Measurements from ENCODE around the gene MRPL41.
"Not testable (repeated sequence)": the region's sequence is repeated elsewhere in the genome, so short reads cannot be mapped to it uniquely, and the experiment has no call there.

MRPL41 gene

GRCh38 chr9:137593176-137593575, 41.5 kb downstream of the MRPL41 start:
- H3K27me3 ChIP-seq: no peaks in the 10 kb centered on the region
- intact Hi-C loops (cut with DNase I; ENCODE audit: low total_unique reads): no loop called here
- no peak overlapping the region for H3K27ac ChIP-seq
- no peak for TF ChIP-seq CTCF (IDR thresholded peaks at IDR 0.05)
- peaks cover 0 to 21% (median 16%) of the 10 kb centered on the region in 4 donors for H3K4me1 ChIP-seq
- peaks cover 0 to 6% (median 0%) of the 10 kb centered on the region in 3 donors for H3K36me3 ChIP-seq
- no peaks in the 10 kb centered on the region for H3K9me3 ChIP-seq
- DNase-seq: no peak
- H3K4me3 ChIP-seq: no peak overlapping the region

GRCh38 chr9:137596577-137596976, 44.9 kb downstream of the MRPL41 start:
- intact Hi-C loops (cut with DNase I; ENCODE audit: low total_unique reads): not testable (repeated sequence)

GRCh38 chr9:137598943-137599342, 47.3 kb downstream of the MRPL41 start:
- Histone ChIP-seq H3K27ac (no peak overlapping the region), H3K4me3 (no peak overlapping the region), H3K9me3 (no peaks in the 10 kb centered on the region), H3K27me3 (no peaks in the 10 kb centered on the region), H3K36me3 (no peaks in the 10 kb centered on the region), H3K4me1 (peaks cover 0 to 5% (median under 1%) of the 10 kb centered on the region in 4 donors)
- no peak for DNase-seq
- no peak for TF ChIP-seq CTCF (IDR thresholded peaks at IDR 0.05)
- intact Hi-C loops (cut with DNase I; ENCODE audit: low total_unique reads): no loop called here

More at GRCh38 chr9:137596577-137596976, 44.9 kb downstream of the MRPL41 start:
- H3K27me3 ChIP-seq, H3K36me3 ChIP-seq, H3K4me3 ChIP-seq, H3K4me1 ChIP-seq, H3K27ac ChIP-seq, H3K9me3 ChIP-seq, DNase-seq: not testable (repeated sequence)
